ENCODE results near the gene DGAT2L6. TPM values are rescaled to one million over a fixed set of nuclear protein-coding genes. Genes with fewer than 3 reads are reported as not detected.

Gene DGAT2L6
- total and polyA plus RNA-seq, 2 experiments from 2014 or later = not detected

DNA sequence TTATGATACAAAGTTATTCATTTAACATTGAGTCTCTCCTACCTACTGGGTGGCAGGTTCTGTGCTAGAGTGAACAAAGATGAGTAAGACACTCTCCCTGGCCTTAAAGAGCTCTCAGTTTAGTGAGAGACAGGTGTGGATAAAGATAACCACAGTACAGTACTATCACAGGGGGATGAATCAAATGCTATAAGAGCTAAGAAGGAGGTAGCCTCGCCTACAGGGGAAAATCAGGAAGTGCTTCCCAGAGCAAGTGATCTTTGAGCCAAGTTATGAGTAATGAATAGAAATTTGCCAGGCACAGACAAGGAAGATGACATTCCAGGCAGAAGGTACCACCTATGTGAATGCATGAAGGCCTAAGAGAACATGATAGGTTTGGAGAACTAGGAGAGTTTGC is 47.5 kb upstream of the DGAT2L6 start (continued):
- TF ChIP-seq, protein P1, sequence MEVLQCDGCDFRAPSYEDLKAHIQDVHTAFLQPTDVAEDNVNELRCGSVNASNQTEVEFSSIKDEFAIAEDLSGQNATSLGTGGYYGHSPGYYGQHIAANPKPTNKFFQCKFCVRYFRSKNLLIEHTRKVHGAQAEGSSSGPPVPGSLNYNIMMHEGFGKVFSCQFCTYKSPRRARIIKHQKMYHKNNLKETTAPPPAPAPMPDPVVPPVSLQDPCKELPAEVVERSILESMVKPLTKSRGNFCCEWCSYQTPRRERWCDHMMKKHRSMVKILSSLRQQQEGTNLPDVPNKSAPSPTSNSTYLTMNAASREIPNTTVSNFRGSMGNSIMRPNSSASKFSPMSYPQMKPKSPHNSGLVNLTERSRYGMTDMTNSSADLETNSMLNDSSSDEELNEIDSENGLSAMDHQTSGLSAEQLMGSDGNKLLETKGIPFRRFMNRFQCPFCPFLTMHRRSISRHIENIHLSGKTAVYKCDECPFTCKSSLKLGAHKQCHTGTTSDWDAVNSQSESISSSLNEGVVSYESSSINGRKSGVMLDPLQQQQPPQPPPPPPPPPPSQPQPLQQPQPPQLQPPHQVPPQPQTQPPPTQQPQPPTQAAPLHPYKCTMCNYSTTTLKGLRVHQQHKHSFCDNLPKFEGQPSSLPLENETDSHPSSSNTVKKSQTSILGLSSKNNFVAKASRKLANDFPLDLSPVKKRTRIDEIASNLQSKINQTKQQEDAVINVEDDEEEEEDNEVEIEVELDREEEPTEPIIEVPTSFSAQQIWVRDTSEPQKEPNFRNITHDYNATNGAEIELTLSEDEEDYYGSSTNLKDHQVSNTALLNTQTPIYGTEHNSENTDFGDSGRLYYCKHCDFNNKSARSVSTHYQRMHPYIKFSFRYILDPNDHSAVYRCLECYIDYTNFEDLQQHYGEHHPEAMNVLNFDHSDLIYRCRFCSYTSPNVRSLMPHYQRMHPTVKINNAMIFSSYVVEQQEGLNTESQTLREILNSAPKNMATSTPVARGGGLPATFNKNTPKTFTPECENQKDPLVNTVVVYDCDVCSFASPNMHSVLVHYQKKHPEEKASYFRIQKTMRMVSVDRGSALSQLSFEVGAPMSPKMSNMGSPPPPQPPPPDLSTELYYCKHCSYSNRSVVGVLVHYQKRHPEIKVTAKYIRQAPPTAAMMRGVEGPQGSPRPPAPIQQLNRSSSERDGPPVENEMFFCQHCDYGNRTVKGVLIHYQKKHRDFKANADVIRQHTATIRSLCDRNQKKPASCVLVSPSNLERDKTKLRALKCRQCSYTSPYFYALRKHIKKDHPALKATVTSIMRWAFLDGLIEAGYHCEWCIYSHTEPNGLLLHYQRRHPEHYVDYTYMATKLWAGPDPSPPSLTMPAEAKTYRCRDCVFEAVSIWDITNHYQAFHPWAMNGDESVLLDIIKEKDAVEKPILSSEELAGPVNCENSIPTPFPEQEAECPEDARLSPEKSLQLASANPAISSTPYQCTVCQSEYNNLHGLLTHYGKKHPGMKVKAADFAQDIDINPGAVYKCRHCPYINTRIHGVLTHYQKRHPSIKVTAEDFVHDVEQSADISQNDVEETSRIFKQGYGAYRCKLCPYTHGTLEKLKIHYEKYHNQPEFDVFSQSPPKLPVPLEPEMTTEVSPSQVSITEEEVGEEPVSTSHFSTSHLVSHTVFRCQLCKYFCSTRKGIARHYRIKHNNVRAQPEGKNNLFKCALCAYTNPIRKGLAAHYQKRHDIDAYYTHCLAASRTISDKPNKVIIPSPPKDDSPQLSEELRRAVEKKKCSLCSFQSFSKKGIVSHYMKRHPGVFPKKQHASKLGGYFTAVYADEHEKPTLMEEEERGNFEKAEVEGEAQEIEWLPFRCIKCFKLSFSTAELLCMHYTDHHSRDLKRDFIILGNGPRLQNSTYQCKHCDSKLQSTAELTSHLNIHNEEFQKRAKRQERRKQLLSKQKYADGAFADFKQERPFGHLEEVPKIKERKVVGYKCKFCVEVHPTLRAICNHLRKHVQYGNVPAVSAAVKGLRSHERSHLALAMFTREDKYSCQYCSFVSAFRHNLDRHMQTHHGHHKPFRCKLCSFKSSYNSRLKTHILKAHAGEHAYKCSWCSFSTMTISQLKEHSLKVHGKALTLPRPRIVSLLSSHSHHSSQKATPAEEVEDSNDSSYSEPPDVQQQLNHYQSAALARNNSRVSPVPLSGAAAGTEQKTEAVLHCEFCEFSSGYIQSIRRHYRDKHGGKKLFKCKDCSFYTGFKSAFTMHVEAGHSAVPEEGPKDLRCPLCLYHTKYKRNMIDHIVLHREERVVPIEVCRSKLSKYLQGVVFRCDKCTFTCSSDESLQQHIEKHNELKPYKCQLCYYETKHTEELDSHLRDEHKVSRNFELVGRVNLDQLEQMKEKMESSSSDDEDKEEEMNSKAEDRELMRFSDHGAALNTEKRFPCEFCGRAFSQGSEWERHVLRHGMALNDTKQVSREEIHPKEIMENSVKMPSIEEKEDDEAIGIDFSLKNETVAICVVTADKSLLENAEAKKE (CRISPR knock-in tag; IDR thresholded peaks at IDR 0.05) = no peak
- TF ChIP-seq JUNB (IDR thresholded peaks at IDR 0.05; ENCODE audit: unreplicated experiment) (no peak), ZNF114 (CRISPR knock-in tag; IDR thresholded peaks at IDR 0.05) (no peak), EZH2 (IDR thresholded peaks at IDR 0.05; ENCODE audit: low read depth, unreplicated experiment) (no peak), NANOG (IDR thresholded peaks at IDR 0.05; ENCODE audit: borderline replicate concordance) (no peak), EZH2phosphoT487 (IDR thresholded peaks at IDR 0.05; ENCODE audit: unreplicated experiment) (no peak)
- TF ChIP-seq, protein P2, sequence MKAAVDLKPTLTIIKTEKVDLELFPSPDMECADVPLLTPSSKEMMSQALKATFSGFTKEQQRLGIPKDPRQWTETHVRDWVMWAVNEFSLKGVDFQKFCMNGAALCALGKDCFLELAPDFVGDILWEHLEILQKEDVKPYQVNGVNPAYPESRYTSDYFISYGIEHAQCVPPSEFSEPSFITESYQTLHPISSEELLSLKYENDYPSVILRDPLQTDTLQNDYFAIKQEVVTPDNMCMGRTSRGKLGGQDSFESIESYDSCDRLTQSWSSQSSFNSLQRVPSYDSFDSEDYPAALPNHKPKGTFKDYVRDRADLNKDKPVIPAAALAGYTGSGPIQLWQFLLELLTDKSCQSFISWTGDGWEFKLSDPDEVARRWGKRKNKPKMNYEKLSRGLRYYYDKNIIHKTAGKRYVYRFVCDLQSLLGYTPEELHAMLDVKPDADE (IDR thresholded peaks at IDR 0.05) = no peak
- TF ChIP-seq, protein P3, sequence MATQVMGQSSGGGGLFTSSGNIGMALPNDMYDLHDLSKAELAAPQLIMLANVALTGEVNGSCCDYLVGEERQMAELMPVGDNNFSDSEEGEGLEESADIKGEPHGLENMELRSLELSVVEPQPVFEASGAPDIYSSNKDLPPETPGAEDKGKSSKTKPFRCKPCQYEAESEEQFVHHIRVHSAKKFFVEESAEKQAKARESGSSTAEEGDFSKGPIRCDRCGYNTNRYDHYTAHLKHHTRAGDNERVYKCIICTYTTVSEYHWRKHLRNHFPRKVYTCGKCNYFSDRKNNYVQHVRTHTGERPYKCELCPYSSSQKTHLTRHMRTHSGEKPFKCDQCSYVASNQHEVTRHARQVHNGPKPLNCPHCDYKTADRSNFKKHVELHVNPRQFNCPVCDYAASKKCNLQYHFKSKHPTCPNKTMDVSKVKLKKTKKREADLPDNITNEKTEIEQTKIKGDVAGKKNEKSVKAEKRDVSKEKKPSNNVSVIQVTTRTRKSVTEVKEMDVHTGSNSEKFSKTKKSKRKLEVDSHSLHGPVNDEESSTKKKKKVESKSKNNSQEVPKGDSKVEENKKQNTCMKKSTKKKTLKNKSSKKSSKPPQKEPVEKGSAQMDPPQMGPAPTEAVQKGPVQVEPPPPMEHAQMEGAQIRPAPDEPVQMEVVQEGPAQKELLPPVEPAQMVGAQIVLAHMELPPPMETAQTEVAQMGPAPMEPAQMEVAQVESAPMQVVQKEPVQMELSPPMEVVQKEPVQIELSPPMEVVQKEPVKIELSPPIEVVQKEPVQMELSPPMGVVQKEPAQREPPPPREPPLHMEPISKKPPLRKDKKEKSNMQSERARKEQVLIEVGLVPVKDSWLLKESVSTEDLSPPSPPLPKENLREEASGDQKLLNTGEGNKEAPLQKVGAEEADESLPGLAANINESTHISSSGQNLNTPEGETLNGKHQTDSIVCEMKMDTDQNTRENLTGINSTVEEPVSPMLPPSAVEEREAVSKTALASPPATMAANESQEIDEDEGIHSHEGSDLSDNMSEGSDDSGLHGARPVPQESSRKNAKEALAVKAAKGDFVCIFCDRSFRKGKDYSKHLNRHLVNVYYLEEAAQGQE (IDR thresholded peaks at IDR 0.05; ENCODE audit: unreplicated experiment) = no peak

All from GM23338 (cell line).